Psoas muscle (tissue), 7 donors: ENCODE measurements around the gene RNF150. TPM values are rescaled to one million over a fixed set of nuclear protein-coding genes. Genes with fewer than 3 reads are reported as not detected.

Experiments
- polyA plus RNA-seq, 3 donors: library from polyadenylated mRNA; stranded (reverse); fragments of 200-250 nt; gene quantifications; one replicate each; pipeline ENCODE4 v1.2.3, GENCODE V29; 2013
- total RNA-seq, 4 donors: library from RNA; stranded (reverse); fragmentation: NEBNext Ultra II Directional in 2 of 4; extraction: Animal tissue kit (Norgen Biotek cat#: 25700) in 2 of 4; gene quantifications; one replicate each; pipeline versions ENCODE4 v1.2.1 to v1.2.4, GENCODE V29; 2021 to 2023
- donor health status: healthy with polysubstance abuse.
- donor health status: DM: no; HTN: no; CAD: no; lungs with moderate emphysema.
- donor health status: Bipolar disorder and iron deficiency.
- donor health status: healthy.
- donor health status: DM: no; HTN: no; CAD: no.
- donor health status: DM: no; HTN: no; CAD: no.
- donor health status: DM: yes; HTN: yes; CAD: no.

The RNF150 gene
- total and polyA plus RNA-seq, 7 donors = 0.78 to 12.6 (median 3.2) TPM

Other genes starting within 250 kb of the RNF150 start
- 10 to 100 TPM; 43.7 to 65.0 (median 47.6) TPM for gene ZNF330, start 87.4 kb upstream of the RNF150 start, total RNA-seq
- gene ZNF330, start 87.4 kb upstream of the RNF150 start, polyA plus RNA-seq = 10 to 100 TPM; 30.1 to 60.1 (median 32.7) TPM